Natural killer cell treated with Interleukin-12 subunit alpha and Interleukin-12 subunit beta and Interleukin-15 and Interleukin-18, amount 100 ng/mL, for 72 hours (primary cell): Measurements from ENCODE around the gene ZMIZ1. TPM values are rescaled to one million over a fixed set of nuclear protein-coding genes. Genes with fewer than 3 reads are reported as not detected.

Experiments
- ATAC-seq, 2 donors: fragments of 150-1000 bp; cut with Tn5 transposase in 1 of 2; sonication (Bioruptor Pico), chemical (Tn5 transposase) in 1 of 2; 2 replicates each; pipeline ENCODE4 v1.10.0; 2021
- DNase-seq: peaks from one replicate; pipeline ENCODE4 v3.0.0; 2022; ENCODE audit warnings: low spot score
- H3K27ac Mint-ChIP-seq, 2 donors: 1 replicate in 1 of 2; 2 replicates in 1 of 2; pipeline ENCODE4 v1.8.0; 2022; ENCODE audit warnings: mixed read lengths in 2 of 2, mild to moderate bottlenecking in 1 of 2, moderate library complexity in 1 of 2
- H3K27me3 Mint-ChIP-seq, 2 donors: 1 replicate in 1 of 2; 2 replicates in 1 of 2; pipeline ENCODE4 v1.8.0; 2022; ENCODE audit warnings: mixed read lengths in 2 of 2
- H3K36me3 Mint-ChIP-seq: one replicate; pipeline ENCODE4 v1.8.0; 2022; ENCODE audit warnings: mixed read lengths
- H3K4me1 Mint-ChIP-seq, 2 donors: 1 replicate in 1 of 2; 2 replicates in 1 of 2; pipeline ENCODE4 v1.8.0; 2022; ENCODE audit warnings: low read depth in 2 of 2, mixed read lengths in 2 of 2, mild to moderate bottlenecking in 1 of 2
- H3K4me3 Mint-ChIP-seq: one replicate; pipeline ENCODE4 v1.8.0; 2022; ENCODE audit warnings: mixed read lengths
- H3K9me3 Mint-ChIP-seq: 2 replicates; pipeline ENCODE4 v1.8.0; 2022; ENCODE audit warnings: mixed read lengths
- total RNA-seq, 2 donors: library from RNA; stranded (reverse); gene quantifications; one replicate each; pipeline ENCODE4 v1.2.3, GENCODE V29; 2022

Gene ZMIZ1
- total RNA-seq, 2 donors from 2014 or later = 49.7 to 54.4 TPM

DNA sequence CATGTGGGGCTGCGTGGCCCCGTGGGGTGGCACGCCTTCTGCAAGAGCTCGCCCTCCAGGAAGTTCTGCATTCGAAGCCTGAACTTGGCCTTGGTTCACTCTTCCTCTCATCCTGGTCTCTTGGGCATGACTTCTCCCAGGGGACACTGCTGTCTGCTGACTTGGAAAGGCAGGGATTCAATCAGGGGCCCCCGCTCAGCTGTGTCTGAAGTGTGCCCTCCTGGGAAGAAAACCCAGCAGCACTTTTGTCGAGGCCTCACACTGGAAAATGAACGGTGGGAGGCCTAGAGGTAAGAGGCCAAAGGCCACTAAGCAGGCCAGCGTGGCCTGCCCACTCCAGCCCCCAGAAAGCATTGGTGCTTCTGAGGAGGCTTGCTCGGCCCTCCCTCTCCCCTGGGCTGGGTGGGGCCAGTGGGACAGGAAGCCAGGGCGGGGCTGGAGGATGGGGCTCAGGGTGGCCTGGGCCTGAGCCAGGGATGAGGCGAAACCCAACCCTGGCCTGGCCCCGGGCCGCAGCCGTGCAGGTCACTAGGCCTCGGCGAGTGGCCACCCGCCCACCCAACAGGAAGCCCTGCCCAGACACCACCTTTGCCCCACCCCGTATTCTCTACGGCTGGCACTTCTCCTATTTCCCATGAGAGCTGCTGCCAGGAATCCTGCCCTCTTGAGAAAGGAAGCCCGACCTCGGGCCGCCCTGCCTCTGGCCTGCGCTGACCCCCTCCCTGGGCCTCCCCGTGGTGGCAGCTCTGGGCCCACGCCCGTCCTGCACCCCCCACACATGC lies 81.1 kb downstream of the ZMIZ1 start:
- DNase-seq (peak; percentile 77), ATAC-seq (peak; percentile 87 to 91)
- no peaks in the 10 kb centered on the region for H3K36me3 Mint-ChIP-seq
- H3K27me3 Mint-ChIP-seq = no peaks in the 10 kb centered on the region
- H3K9me3 Mint-ChIP-seq = no peaks in the 10 kb centered on the region
- peak overlapping the region; percentile 36 for H3K4me3 Mint-ChIP-seq
- peaks cover 22 to 39% of the 10 kb centered on the region in 2 donors for H3K4me1 Mint-ChIP-seq
- peak overlapping the region; percentile 77 to 83 for H3K27ac Mint-ChIP-seq

DNA sequence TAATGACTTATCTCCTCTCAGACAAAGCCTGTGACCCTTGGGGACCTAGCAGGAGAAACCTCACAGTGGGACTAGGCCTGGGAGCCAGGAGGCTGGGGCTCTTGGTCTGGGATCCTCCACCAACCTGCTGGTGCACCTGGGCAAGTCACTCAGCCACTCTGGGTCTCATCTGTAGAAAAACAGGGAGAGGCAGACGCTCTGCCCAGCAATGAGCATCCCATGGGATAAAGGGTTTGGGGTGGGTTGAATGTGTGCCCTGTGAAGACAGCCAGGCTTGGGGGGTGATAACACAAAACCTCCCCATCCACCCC lies 81.6 kb downstream of the ZMIZ1 start:
- no peak for ATAC-seq
- Mint-ChIP-seq H3K27me3 (no peaks in the 10 kb centered on the region), H3K36me3 (no peaks in the 10 kb centered on the region), H3K4me1 (peaks cover 17 to 33% of the 10 kb centered on the region in 2 donors), H3K9me3 (no peaks in the 10 kb centered on the region), H3K4me3 (peak overlapping the region; percentile 32), H3K27ac (peak overlapping the region; percentile 77 to 83)
- DNase-seq = no peak

DNA sequence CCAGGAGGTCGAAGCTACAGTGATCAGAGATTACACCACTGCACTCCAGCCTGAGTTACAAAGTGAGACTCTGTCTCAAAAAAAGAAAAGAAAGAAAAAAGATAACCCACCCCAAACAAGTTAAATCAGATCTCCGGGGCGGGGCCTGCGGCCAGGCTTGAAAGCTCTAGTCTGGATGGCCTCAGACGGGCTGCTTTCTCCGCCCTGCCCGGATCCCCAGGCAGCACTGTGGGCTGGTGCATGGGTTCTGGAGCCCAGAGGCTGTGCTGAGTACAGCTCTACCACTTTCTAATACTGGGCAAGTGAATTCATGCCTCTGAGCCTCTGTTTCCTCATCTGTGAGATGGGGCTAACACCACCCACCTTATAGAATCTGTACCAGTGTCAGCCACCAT lies 83.7 kb downstream of the ZMIZ1 start:
- Mint-ChIP-seq H3K36me3 (no peaks in the 10 kb centered on the region), H3K4me3 (no peak overlapping the region), H3K9me3 (no peaks in the 10 kb centered on the region), H3K4me1 (peaks cover 16 to 31% of the 10 kb centered on the region in 2 donors), H3K27ac (peak overlapping the region; percentile 34 to 59), H3K27me3 (no peaks in the 10 kb centered on the region)
- ATAC-seq (no peak), DNase-seq (no peak)

DNA sequence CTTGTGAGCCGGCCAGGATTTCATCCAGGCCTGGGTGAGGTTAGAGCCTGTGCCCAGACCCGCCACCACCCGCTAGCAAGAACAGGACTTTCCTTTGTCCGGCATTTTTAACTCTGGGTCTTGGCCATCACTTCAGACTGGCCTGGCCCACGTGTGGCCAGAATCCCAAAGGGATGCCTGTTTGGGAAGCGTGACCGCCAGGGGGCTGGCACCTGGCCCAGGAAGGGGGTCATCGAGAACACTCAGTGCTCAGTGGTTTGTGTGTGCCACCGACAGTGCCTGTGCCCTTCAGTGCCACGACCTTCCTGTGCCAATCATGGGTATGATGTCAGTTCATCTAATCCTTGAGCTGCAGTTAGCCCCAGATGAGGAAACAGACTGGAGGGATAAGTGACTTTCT lies 85.0 kb downstream of the ZMIZ1 start:
- no peak overlapping the region for H3K27ac Mint-ChIP-seq
- no peaks in the 10 kb centered on the region for H3K36me3 Mint-ChIP-seq
- H3K4me3 Mint-ChIP-seq = no peak overlapping the region
- DNase-seq (no peak), ATAC-seq (no peak)
- H3K27me3 Mint-ChIP-seq = no peaks in the 10 kb centered on the region
- H3K9me3 Mint-ChIP-seq = no peaks in the 10 kb centered on the region
- peaks cover 6 to 23% of the 10 kb centered on the region in 2 donors for H3K4me1 Mint-ChIP-seq

DNA sequence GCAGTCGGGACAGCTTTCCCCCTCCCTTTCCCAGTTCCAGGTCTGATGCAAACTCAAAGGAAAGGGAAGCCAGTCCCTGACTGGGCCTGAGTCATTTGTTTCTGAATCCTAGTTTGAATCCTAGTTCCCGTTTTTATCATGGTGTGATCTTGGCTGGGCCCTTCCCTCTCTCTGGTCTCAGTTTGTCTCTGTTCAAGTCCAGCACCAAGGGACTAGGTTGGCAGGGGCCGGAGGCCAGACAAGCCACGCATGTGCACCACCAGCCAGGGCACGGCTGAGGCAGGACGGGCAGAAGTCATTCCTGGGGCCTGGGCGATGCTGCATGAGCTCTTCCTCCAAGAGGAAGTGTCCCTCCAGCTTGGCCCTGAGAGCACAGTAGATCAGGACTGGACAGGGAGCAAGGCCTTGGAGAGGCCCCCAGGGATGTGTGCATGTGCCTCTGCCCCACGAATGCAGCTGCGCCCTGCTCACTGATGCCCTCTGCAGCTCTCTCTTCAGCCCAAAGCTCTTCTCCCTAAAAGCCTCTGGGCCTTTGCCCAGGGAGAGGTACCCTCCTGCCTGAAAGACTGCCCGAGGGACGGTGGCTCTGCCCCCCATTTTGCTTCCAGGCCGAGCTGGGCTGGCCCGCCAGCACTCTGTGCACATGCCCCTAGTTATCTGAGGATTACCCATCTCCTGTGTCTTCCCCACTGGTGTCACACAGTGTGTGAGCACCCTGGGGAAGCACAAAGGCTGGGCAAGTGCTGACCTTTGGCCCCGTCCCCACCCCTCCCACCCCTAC lies 86.7 kb downstream of the ZMIZ1 start:
- ATAC-seq = peak in 1 of 2 donors; percentile 11
- no peaks in the 10 kb centered on the region for H3K36me3 Mint-ChIP-seq
- no peak for DNase-seq
- no peak overlapping the region for H3K4me3 Mint-ChIP-seq
- no peaks in the 10 kb centered on the region for H3K27me3 Mint-ChIP-seq
- no peak overlapping the region for H3K27ac Mint-ChIP-seq
- no peaks in the 10 kb centered on the region for H3K9me3 Mint-ChIP-seq
- peaks cover under 1 to 11% of the 10 kb centered on the region in 2 donors for H3K4me1 Mint-ChIP-seq

DNA sequence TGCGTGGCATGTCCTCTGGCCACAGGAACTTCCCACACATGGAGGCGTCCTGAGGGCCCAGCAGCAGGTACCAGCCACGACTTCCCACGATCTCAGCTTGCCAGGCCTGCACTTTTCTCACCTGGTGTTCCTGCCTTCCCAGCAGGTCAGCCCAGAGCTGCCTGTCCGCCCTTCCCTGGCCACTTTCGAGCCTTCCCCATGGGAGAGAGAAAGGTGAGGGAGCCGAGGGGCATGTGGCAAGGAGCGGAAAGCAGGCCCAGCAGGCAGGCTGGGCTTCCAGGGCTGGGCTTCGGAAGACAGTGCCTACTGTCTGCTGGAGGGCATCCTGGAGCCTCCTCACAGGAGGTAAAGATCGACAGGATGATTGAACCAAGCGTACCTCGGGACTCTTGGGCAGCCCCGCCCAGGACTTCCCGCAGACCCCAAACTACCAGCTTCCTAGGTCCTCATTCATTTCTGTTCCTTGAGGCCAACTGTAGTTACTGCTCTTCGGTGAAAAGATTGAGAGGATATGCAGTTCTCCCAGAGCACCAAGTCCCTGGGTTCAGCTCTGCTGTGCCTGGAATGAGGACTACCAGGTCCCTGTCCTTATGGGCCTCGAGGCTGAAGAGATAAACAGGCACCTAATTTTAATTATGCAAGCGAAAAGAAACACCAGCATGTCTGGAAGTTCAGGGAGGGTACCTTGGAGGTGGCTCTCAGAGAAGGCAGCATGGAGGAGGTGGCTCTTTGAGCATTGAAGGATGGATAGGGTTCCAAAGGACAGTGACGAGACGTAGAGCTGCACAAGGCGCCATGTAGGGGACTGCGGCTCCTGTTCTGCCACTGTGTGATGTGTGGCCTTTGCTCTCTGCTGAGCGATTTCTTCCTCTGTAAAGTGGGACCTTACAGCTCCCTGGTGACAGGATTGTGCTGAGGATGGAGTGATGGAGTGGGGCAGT lies 87.8 kb downstream of the ZMIZ1 start:
- Mint-ChIP-seq H3K4me3 (no peak overlapping the region), H3K27ac (peak overlapping the region in 1 of 2 donors; percentile 15), H3K9me3 (no peaks in the 10 kb centered on the region), H3K36me3 (no peaks in the 10 kb centered on the region), H3K4me1 (peaks cover 6 to 15% of the 10 kb centered on the region in 2 donors), H3K27me3 (no peaks in the 10 kb centered on the region)
- ATAC-seq (no peak), DNase-seq (no peak)

DNA sequence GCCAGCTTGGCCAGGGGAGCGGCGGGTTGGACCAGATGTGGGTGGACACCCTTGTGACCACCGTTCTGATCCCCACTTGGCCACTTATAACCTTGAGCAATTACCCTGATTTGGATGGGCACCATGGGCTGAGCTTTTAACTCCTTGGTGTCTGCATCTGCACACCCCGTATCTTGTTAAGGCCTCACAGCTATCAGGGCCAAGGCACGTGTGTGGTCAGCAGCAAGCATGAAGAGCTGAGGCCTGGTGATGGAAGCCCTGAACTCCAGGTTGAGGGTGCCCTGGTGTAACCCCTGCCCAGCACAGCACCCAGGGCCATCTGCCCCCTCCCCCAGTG lies 89.2 kb downstream of the ZMIZ1 start:
- H3K9me3 Mint-ChIP-seq = no peaks in the 10 kb centered on the region
- no peak overlapping the region for H3K27ac Mint-ChIP-seq
- no peaks in the 10 kb centered on the region for H3K36me3 Mint-ChIP-seq
- ATAC-seq (no peak), DNase-seq (no peak)
- no peak overlapping the region for H3K4me3 Mint-ChIP-seq
- H3K27me3 Mint-ChIP-seq = no peaks in the 10 kb centered on the region
- H3K4me1 Mint-ChIP-seq = peaks cover 6 to 16% of the 10 kb centered on the region in 2 donors

DNA sequence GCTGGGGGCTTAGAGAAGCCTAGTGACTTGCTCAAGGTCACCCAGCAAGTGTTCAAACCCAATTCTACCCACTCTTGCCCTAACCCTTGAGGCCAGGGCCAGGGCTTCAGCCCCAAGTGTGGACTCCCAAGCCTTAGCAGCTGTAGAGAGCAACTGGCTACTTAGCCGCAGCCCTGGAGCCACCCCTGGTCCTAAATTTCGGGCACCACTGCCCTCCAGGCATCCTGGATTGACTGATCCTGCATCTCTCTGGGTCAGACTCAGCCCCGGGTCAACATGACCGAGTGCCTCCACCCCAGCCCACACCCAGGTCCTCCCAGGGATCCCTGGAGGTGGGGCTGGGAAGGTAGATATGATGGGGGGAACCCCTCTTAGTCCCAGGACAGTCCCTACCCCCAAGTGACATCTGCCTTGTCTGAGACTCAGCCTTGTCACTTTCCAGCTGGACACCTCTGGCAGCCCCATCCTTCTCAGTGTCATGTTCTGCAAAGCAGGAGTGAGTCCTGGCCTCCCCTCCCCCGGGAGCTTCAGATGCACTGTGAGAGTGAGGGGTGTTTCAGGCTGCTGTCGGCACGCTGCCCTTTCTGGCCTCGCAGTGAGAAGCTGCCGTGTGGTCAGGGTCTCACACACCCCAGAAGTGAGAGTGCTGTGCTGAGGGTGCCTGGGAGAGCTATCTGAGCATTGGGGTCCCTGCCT lies 89.8 kb downstream of the ZMIZ1 start:
- no peak for DNase-seq
- H3K9me3 Mint-ChIP-seq = no peaks in the 10 kb centered on the region
- H3K27ac Mint-ChIP-seq = no peak overlapping the region
- no peak for ATAC-seq
- H3K27me3 Mint-ChIP-seq = no peaks in the 10 kb centered on the region
- H3K4me1 Mint-ChIP-seq = peaks cover 6 to 16% of the 10 kb centered on the region in 2 donors
- H3K36me3 Mint-ChIP-seq = no peaks in the 10 kb centered on the region
- H3K4me3 Mint-ChIP-seq = no peak overlapping the region

DNA sequence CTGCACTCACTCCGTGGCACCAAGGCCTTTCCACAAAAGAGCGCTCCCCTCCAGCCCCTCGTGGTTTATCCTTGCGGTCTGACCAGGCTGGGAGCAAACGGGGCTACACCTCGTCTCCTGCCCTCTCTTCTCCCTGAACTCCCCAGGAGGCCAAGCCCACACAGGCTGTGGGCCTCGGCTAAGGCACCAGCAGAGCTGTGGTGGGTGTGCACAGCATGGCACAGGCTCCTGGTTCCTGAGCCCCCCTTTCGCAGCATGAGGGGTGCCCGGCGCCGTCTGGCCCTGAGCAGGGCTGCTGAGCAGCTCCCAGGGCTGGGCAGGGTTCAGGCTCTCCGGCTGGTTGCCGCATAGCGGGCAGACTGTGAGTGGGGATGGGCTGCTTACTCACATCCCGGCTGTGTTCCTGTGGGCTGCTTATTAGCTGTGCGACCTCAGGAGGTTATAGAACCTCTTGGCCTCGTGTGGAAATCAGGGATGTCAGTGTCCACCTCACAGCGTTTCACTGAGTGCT lies 90.4 kb downstream of the ZMIZ1 start:
- H3K27ac Mint-ChIP-seq = no peak overlapping the region

DNA sequence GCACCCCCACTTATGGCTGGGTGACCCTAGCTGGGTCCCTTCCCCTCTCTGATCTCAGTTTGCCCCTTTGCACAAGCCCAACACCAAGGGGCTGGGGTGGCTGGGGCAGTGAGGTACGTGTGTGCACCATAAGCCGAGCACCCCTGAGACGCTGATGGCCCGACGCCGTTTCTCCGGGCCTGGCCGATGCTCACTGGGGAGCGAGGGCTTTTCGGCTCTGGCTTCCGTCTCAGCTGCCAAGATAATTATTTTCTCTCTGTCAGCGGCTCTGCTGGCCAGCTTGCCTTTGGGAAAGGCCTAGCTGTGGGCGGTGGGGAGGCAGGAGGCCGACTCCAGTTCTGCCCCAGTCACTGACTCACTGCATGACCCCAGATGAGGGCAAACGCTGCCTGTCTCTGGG lies 91.0 kb downstream of the ZMIZ1 start:
- H3K4me1 Mint-ChIP-seq = peaks cover 6 to 16% of the 10 kb centered on the region in 2 donors
- ATAC-seq (no peak), DNase-seq (no peak)
- H3K4me3 Mint-ChIP-seq = no peak overlapping the region
- no peak overlapping the region for H3K27ac Mint-ChIP-seq
- no peaks in the 10 kb centered on the region for H3K9me3 Mint-ChIP-seq
- H3K27me3 Mint-ChIP-seq = no peaks in the 10 kb centered on the region
- H3K36me3 Mint-ChIP-seq = no peaks in the 10 kb centered on the region

More for the DNA sequence above, 90.4 kb downstream of the ZMIZ1 start:
- Mint-ChIP-seq H3K4me3 (no peak overlapping the region), H3K9me3 (no peaks in the 10 kb centered on the region), H3K4me1 (peaks cover 6 to 16% of the 10 kb centered on the region in 2 donors), H3K27me3 (no peaks in the 10 kb centered on the region), H3K36me3 (no peaks in the 10 kb centered on the region)
- no peak for DNase-seq
- no peak for ATAC-seq

DNA sequence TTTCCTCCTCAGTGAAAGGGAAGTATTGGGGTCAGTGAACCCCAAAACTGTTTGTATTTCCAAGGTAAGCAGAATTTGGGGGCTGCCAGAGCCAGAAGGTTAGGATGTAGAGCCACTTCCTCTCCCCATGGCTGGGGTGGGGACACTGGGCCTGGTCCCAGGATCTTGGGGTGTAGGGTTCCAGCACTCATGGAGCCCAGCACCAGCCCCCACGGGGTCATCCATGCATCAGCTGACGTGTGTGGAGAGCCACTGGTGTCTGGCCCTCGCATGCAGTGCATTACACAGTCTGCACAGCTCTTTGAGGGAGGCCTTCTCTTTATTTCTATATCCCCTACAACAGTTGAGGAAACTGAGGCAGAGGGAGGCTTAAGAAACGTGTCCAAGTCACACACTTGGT lies 91.4 kb downstream of the ZMIZ1 start:
- no peaks in the 10 kb centered on the region for H3K36me3 Mint-ChIP-seq
- no peak overlapping the region for H3K4me3 Mint-ChIP-seq

DNA sequence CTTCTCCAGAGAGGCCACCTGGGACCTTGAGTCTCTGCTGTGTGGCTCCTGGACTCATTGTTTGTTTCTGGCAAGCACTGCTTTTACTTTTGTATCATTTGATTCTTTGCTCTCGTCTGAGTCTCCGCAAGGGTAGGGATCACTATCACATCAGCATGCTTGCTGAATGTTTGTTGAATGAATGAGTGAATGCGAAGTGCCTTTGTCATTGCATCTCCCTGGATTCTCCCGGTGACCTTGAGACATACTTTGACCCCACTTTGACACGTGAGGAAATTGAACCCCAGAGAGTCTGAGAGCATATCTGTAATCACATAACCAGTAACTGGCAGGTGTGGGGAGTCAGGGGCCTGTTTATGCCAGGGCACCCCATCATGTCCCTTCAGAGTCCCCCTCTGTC lies 92.8 kb downstream of the ZMIZ1 start:
- no peak overlapping the region for H3K4me3 Mint-ChIP-seq
- no peaks in the 10 kb centered on the region for H3K9me3 Mint-ChIP-seq
- no peaks in the 10 kb centered on the region for H3K27me3 Mint-ChIP-seq
- no peak for DNase-seq
- peaks cover 6 to 13% of the 10 kb centered on the region in 2 donors for H3K4me1 Mint-ChIP-seq
- peak overlapping the region in 1 of 2 donors; percentile 53 for H3K27ac Mint-ChIP-seq
- ATAC-seq = no peak
- H3K36me3 Mint-ChIP-seq = no peaks in the 10 kb centered on the region

More for the DNA sequence above, 91.4 kb downstream of the ZMIZ1 start:
- DNase-seq = no peak
- Mint-ChIP-seq H3K27me3 (no peaks in the 10 kb centered on the region), H3K4me1 (peaks cover 6 to 16% of the 10 kb centered on the region in 2 donors), H3K9me3 (no peaks in the 10 kb centered on the region), H3K27ac (no peak overlapping the region)
- ATAC-seq = no peak

DNA sequence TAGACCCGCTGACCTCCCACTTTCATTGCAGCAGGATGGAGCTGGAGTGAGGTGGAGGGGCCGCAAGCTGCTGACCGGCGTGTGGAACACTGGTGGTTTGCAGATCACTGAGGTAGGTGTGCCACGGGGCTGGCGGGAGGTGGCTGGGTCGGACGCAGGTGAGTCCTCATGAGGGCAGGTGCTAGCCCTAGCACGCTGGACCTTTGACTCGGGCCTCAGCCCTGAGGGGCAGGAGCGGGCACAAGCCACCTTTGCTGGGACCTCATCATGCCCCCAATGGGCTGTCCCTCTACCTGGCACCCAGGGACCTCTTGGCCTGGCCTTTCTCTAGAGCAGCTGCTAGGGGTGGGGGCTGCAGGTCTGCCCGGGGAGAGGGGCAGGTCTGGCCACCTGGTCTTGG lies 93.3 kb downstream of the ZMIZ1 start:
- no peak for ATAC-seq
- H3K4me1 Mint-ChIP-seq = peaks cover 6 to 8% of the 10 kb centered on the region in 2 donors
- no peaks in the 10 kb centered on the region for H3K27me3 Mint-ChIP-seq
- DNase-seq = no peak
- H3K27ac Mint-ChIP-seq = no peak overlapping the region
- H3K4me3 Mint-ChIP-seq = no peak overlapping the region
- H3K9me3 Mint-ChIP-seq = no peaks in the 10 kb centered on the region
- H3K36me3 Mint-ChIP-seq = no peaks in the 10 kb centered on the region
